Keratinocyte (primary cell): ENCODE measurements around the gene MND1. TPM values are rescaled to one million over a fixed set of nuclear protein-coding genes. Genes with fewer than 3 reads are reported as not detected.

Source experiments
- DNase-seq: peaks from one replicate; pipeline ENCODE4 v3.0.0-alpha.2; 2011; ENCODE audit warnings: low read depth, missing footprints, low spot score
- FAIRE-seq: peaks from 2 replicates; lab custom pipeline; 2011; peaks lifted over from hg19 to GRCh38; lab: Jason Lieb, UNC
- H2AFZ ChIP-seq: 2 replicates; pipeline ENCODE4 v1.6.0; 2012; ENCODE audit warnings: low read length, control low read depth, inconsistent platforms; ENCODE audit not compliant: control insufficient read depth
- H3K27ac ChIP-seq: 2 replicates; pipeline ENCODE4 v1.5.1; 2011; ENCODE audit warnings: low read length; ENCODE audit not compliant: control insufficient read depth, insufficient read depth
- H3K27me3 ChIP-seq: 3 replicates; pipeline ENCODE4 v1.6.0; 2011; ENCODE audit warnings: low read length; ENCODE audit not compliant: control insufficient read depth, insufficient read depth; ENCODE audit errors: extremely low read depth
- H3K36me3 ChIP-seq, 2 experiments: 2 replicates in 1 of 2; 3 replicates in 1 of 2; pipeline ENCODE4 v1.5.1; 2011; ENCODE audit warnings: low read length in 2 of 2, mild to moderate bottlenecking in 1 of 2; ENCODE audit not compliant: control insufficient read depth in 2 of 2, insufficient read depth in 2 of 2; ENCODE audit errors: extremely low read depth in 1 of 2
- H3K4me1 ChIP-seq: 3 replicates; pipeline ENCODE4 v1.5.1; 2011; ENCODE audit warnings: low read length; ENCODE audit not compliant: control insufficient read depth, insufficient read depth; ENCODE audit errors: extremely low read depth
- H3K4me2 ChIP-seq: 3 replicates; pipeline ENCODE4 v1.6.0; 2011; ENCODE audit warnings: low read depth, low read length; ENCODE audit not compliant: control insufficient read depth, insufficient read depth; ENCODE audit errors: extremely low read depth
- H3K4me3 ChIP-seq, 3 experiments: fragments of 200-600 bp in 1 of 3; sonication (generic) in 1 of 3; 2 replicates in 2 of 3; 3 replicates in 1 of 3; pipeline ENCODE4 v1.5.1; 2011 to 2016; ENCODE audit warnings: low read length in 3 of 3, mild to moderate bottlenecking in 3 of 3, control low read depth in 2 of 3, inconsistent platforms in 1 of 3, low read depth in 1 of 3, mixed read lengths in 1 of 3, mixed run types in 1 of 3, moderate library complexity in 1 of 3; ENCODE audit not compliant: control insufficient read depth in 2 of 3, insufficient read depth in 2 of 3; ENCODE audit errors: extremely low read depth in 1 of 3
- H3K79me2 ChIP-seq: 2 replicates; pipeline ENCODE4 v1.6.0; 2012; ENCODE audit warnings: low read length; ENCODE audit not compliant: control insufficient read depth, insufficient read depth
- H3K9ac ChIP-seq: 3 replicates; pipeline ENCODE4 v1.6.0; 2011; ENCODE audit warnings: low read length; ENCODE audit not compliant: control insufficient read depth, insufficient read depth; ENCODE audit errors: extremely low read depth
- H3K9me1 ChIP-seq: 3 replicates; pipeline ENCODE4 v1.6.0; 2011; ENCODE audit warnings: low read length; ENCODE audit not compliant: control insufficient read depth, insufficient read depth; ENCODE audit errors: extremely low read depth
- H3K9me3 ChIP-seq: 2 replicates; pipeline ENCODE4 v1.5.1; 2012; ENCODE audit warnings: low read depth, low read length; ENCODE audit not compliant: control insufficient read depth
- H4K20me1 ChIP-seq: 3 replicates; pipeline ENCODE4 v1.6.0; 2011; ENCODE audit warnings: low read length; ENCODE audit not compliant: control insufficient read depth, insufficient read depth; ENCODE audit errors: extremely low read depth
- CTCF ChIP-seq, 3 experiments: IDR thresholded peaks in 1 of 3; conservative IDR thresholded peaks in 1 of 3; optimal IDR thresholded peaks in 1 of 3; 2 replicates in 2 of 3; 3 replicates in 1 of 3; pipeline versions ENCODE3 to v1.5.1; 2011; ENCODE audit warnings: low read length in 3 of 3, mild to moderate bottlenecking in 3 of 3, moderate library complexity in 2 of 3, control low read depth in 1 of 3, inconsistent platforms in 1 of 3; ENCODE audit not compliant: insufficient read depth in 2 of 3; ENCODE audit errors: extremely low read depth in 1 of 3
- EZH2 ChIP-seq: IDR thresholded peaks from one replicate; pipeline ENCODE4 v1.6.1; 2012; ENCODE audit warnings: inconsistent platforms, mild to moderate bottlenecking, low read length, moderate library complexity
- dilution Hi-C: fragments of 300-500 bp; cut with MboI; formaldehyde crosslinking; loops from one replicate; pipeline ENCODE4 v1.7.0; 2020; ENCODE audit warnings: low sequenced_read_pairs; ENCODE audit not compliant: extremely low pct_ligation_motif_present
- polyA plus RNA-seq, 5 experiments: library from polyadenylated mRNA; depleted of rRNA in 3 of 5; stranded (reverse) in 3 of 5; stranded (forward) in 1 of 5; unstranded in 1 of 5; fragments of >200 nt; gene quantifications; 1 replicate in 1 of 5; 2 replicates in 3 of 5; 3 replicates in 1 of 5; pipeline versions ENCODE4 v1.2.1 to v1.2.3, GENCODE V29; 2011 to 2012; ENCODE audit warnings: missing spikeins in 2 of 5, low read depth in 1 of 5, low replicate concordance in 1 of 5

Gene MND1
- polyA plus RNA-seq, 1 donor (not counting 4 experiments of a cell fraction or from before 2014, with no cell fraction given): 4.9 TPM

- H3K36me3 ChIP-seq: no peaks in the 10 kb centered on the region
- H3K9me3 ChIP-seq: no peaks in the 10 kb centered on the region
- no peaks in the 10 kb centered on the region for H3K79me2 ChIP-seq
- no peaks in the 10 kb centered on the region for H3K9me1 ChIP-seq
- TF ChIP-seq CTCF (optimal IDR thresholded peaks at IDR 0.05 in 1 of 3, IDR thresholded peaks at IDR 0.05 in 1 of 3, conservative IDR thresholded peaks at IDR 0.05 in 1 of 3; ENCODE audit: extremely low read depth in 1 of 3, insufficient read depth in 2 of 3, low read length in 3 of 3) (no peak), EZH2 (no peak)
- peak; percentile 95 for FAIRE-seq
- dilution Hi-C loops: no loop called here
- peaks cover 15% of the 10 kb centered on the region for H3K4me1 ChIP-seq
- H3K4me2 ChIP-seq: peak overlapping the region; percentile 73
- H3K4me3 ChIP-seq: peak overlapping the region in 2 of 3 experiments; percentile 34 to 35
- no peak overlapping the region for H3K9ac ChIP-seq
- no peaks in the 10 kb centered on the region for H4K20me1 ChIP-seq
- no peak overlapping the region for H3K27ac ChIP-seq
- peak overlapping the region; percentile 78 for H2AFZ ChIP-seq
- no peak for DNase-seq
- H3K27me3 ChIP-seq: no peaks in the 10 kb centered on the region
Measured at GRCh38 chr4:153448003-153448731, 103.7 kb downstream of the MND1 start.

- Histone ChIP-seq H3K79me2 (no peaks in the 10 kb centered on the region), H3K9me1 (no peaks in the 10 kb centered on the region), H3K36me3 (no peaks in the 10 kb centered on the region), H3K4me2 (no peak overlapping the region), H3K9me3 (no peaks in the 10 kb centered on the region), H3K27ac (no peak overlapping the region), H3K4me1 (peaks cover 11% of the 10 kb centered on the region), H3K4me3 (no peak overlapping the region), H3K27me3 (no peaks in the 10 kb centered on the region), H3K9ac (no peak overlapping the region), H2AFZ (no peak overlapping the region), H4K20me1 (no peaks in the 10 kb centered on the region)
- dilution Hi-C loops: no loop called here
- TF ChIP-seq CTCF (optimal IDR thresholded peaks at IDR 0.05 in 1 of 3, IDR thresholded peaks at IDR 0.05 in 1 of 3, conservative IDR thresholded peaks at IDR 0.05 in 1 of 3; ENCODE audit: extremely low read depth in 1 of 3, insufficient read depth in 2 of 3, low read length in 3 of 3): no peak
- TF ChIP-seq EZH2: no peak
- FAIRE-seq (no peak), DNase-seq (no peak)
Measured at GRCh38 chr4:153449338-153449737, 104.8 kb downstream of the MND1 start.
